Smooth muscle cell (in vitro differentiated cells): ENCODE results near the gene CRYBG2. TPM values are rescaled to one million over a fixed set of nuclear protein-coding genes. Genes with fewer than 3 reads are reported as not detected.

Experiments used
- DNase-seq: peaks from one replicate; lab custom pipeline; 2025; ENCODE audit not compliant: unreplicated experiment; lab: John Stamatoyannopoulos, UW
- H2AFZ ChIP-seq: fragments of 200-600 bp; sonication (generic); 2 replicates; pipeline ENCODE4 v1.6.0; 2016; ENCODE audit warnings: antibody characterized with exemption, low read depth, mild to moderate bottlenecking
- H3F3A ChIP-seq: fragments of 200-600 bp; sonication (generic); 2 replicates; pipeline ENCODE4 v1.6.0; 2017; ENCODE audit warnings: antibody characterized with exemption, low read depth
- H3K27ac ChIP-seq: fragments of 200-600 bp; sonication (generic); 2 replicates; pipeline ENCODE4 v1.5.1; 2016; ENCODE audit warnings: low read depth, mild to moderate bottlenecking
- H3K27me3 ChIP-seq: fragments of 200-600 bp; sonication (generic); 2 replicates; pipeline ENCODE4 v1.6.1; 2016; ENCODE audit warnings: low read depth, mild to moderate bottlenecking
- H3K36me3 ChIP-seq: fragments of 200-600 bp; sonication (generic); 2 replicates; pipeline ENCODE4 v1.5.1; 2016; ENCODE audit warnings: low read depth
- H3K4me1 ChIP-seq: fragments of 200-600 bp; sonication (generic); 2 replicates; pipeline ENCODE4 v1.5.1; 2016; ENCODE audit warnings: low read depth
- H3K4me2 ChIP-seq: fragments of 200-600 bp; sonication (generic); 2 replicates; pipeline ENCODE4 v1.6.0; 2016; ENCODE audit warnings: mild to moderate bottlenecking
- H3K4me3 ChIP-seq: fragments of 200-600 bp; sonication (generic); 2 replicates; pipeline ENCODE4 v1.5.1; 2016; ENCODE audit warnings: mild to moderate bottlenecking
- H3K79me2 ChIP-seq: fragments of 200-600 bp; sonication (generic); 2 replicates; pipeline ENCODE4 v1.6.0; 2016; ENCODE audit warnings: low read depth, mild to moderate bottlenecking
- H3K9ac ChIP-seq: fragments of 200-600 bp; sonication (generic); 2 replicates; pipeline ENCODE4 v1.6.0; 2016; ENCODE audit warnings: low read depth
- H3K9me3 ChIP-seq: fragments of 200-600 bp; sonication (generic); replicated peaks from 2 replicates; pipeline ENCODE4 v1.5.1; 2016; ENCODE audit warnings: low read depth
- H4K20me1 ChIP-seq: fragments of 200-600 bp; sonication (generic); 2 replicates; pipeline ENCODE4 v1.6.0; 2016; ENCODE audit warnings: low read depth
- CTCF ChIP-seq: fragments of 200-600 bp; sonication (generic); IDR thresholded peaks from 2 replicates; pipeline ENCODE4 v1.5.1; 2017; ENCODE audit warnings: borderline replicate concordance, mild to moderate bottlenecking, antibody characterized with exemption; ENCODE audit not compliant: insufficient read depth, poor library complexity, severe bottlenecking
- WGBS: methylation state at CpG from one replicate; pipeline ENCODE4 v1.1.7; 2016; ENCODE audit warnings: low lambda C conversion rate; 5-methylcytosine and 5-hydroxymethylcytosine counted together
- polyA plus RNA-seq: library from polyadenylated mRNA; unstranded; fragments of >200 nt; fragmentation: Nextera tagmentation; extraction: Ambion mirVana; gene quantifications from 2 replicates; pipeline ENCODE4 v1.2.1, GENCODE V29; 2016
- total RNA-seq: library from RNA; depleted of rRNA; stranded (reverse); fragments of >200 nt; gene quantifications from 2 replicates; pipeline ENCODE4 v1.2.3, GENCODE V29; 2014

CRYBG2 gene
- total and polyA plus RNA-seq, 2 experiments from 2014 or later, result 4.1 to 9.5 TPM

- H3K36me3 ChIP-seq, result no peaks in the 10 kb centered on the region
- WGBS, result 82% methylated on average over 8 of the region's 8 CpGs
- DNase-seq, result no peak
Observed at GRCh38 chr1:26287033-26287711, 66.8 kb downstream of the CRYBG2 start.

GRCh38 chr1:26286064-26286416, 67.9 kb downstream of the CRYBG2 start:
- Histone ChIP-seq H3K4me2 (no peak overlapping the region), H2AFZ (no peak overlapping the region), H3K9ac (no peak overlapping the region), H3F3A (peaks cover 12% of the 10 kb centered on the region), H3K9me3 (no peaks in the 10 kb centered on the region), H3K79me2 (no peaks in the 10 kb centered on the region), H3K4me3 (no peak overlapping the region), H4K20me1 (peaks cover 31% of the 10 kb centered on the region), H3K4me1 (peaks cover 27% of the 10 kb centered on the region), H3K36me3 (no peaks in the 10 kb centered on the region), H3K27me3 (no peaks in the 10 kb centered on the region), H3K27ac (no peak overlapping the region)
- TF ChIP-seq CTCF, result no peak
- DNase-seq, result no peak
- WGBS, result 60% methylated on average over 2 of the region's 2 CpGs

More at GRCh38 chr1:26287033-26287711, 66.8 kb downstream of the CRYBG2 start:
- Histone ChIP-seq H3K79me2 (no peaks in the 10 kb centered on the region), H3K4me2 (no peak overlapping the region), H3K27ac (no peak overlapping the region), H3K4me3 (no peak overlapping the region), H3K27me3 (no peaks in the 10 kb centered on the region), H2AFZ (no peak overlapping the region), H3K9ac (no peak overlapping the region), H4K20me1 (peaks cover 20% of the 10 kb centered on the region), H3K9me3 (no peaks in the 10 kb centered on the region), H3F3A (peaks cover 12% of the 10 kb centered on the region), H3K4me1 (peaks cover 20% of the 10 kb centered on the region)
- no peak for TF ChIP-seq CTCF

- DNase-seq, result no peak
- no peaks in the 10 kb centered on the region for H3K9me3 ChIP-seq
- no peaks in the 10 kb centered on the region for H3K27me3 ChIP-seq
- H3K4me2 ChIP-seq, result peak overlapping the region; percentile 52
- TF ChIP-seq CTCF, result peak; percentile 24
- H3K4me3 ChIP-seq, result no peak overlapping the region
- WGBS, result 77% methylated on average over 19 of the region's 19 CpGs
- H3K79me2 ChIP-seq, result no peaks in the 10 kb centered on the region
- no peak overlapping the region for H2AFZ ChIP-seq
- peaks cover 30% of the 10 kb centered on the region for H3K4me1 ChIP-seq
- no peaks in the 10 kb centered on the region for H3K36me3 ChIP-seq
- H4K20me1 ChIP-seq, result peaks cover 37% of the 10 kb centered on the region
- H3K27ac ChIP-seq, result peak overlapping the region; percentile 96
- no peak overlapping the region for H3K9ac ChIP-seq
- H3F3A ChIP-seq, result peaks cover 12% of the 10 kb centered on the region
Observed at GRCh38 chr1:26285366-26286063, 68.4 kb downstream of the CRYBG2 start.
